T-helper 2 cell treated with Interferon-gamma antibody and Interleukin-4, amounts not matched to agents 5 μg/mL and 100 μg/mL, for 36 hours (primary cell): ENCODE results near the gene CAGE1.
"Not testable (repeated sequence)": the region's sequence is repeated elsewhere in the genome, so short reads cannot be mapped to it uniquely, and the experiment has no call there.

ENCODE experiments used
- DNase-seq: peaks from one replicate; pipeline ENCODE4 v3.0.0; 2021; ENCODE audit warnings: low spot score
- H3K27ac Mint-ChIP-seq: one replicate; pipeline ENCODE4 v1.8.0; 2021; ENCODE audit warnings: mild to moderate bottlenecking, mixed read lengths
- H3K27me3 Mint-ChIP-seq: one replicate; pipeline ENCODE4 v1.8.0; 2021; ENCODE audit warnings: low read depth, mixed read lengths
- H3K36me3 Mint-ChIP-seq: one replicate; pipeline ENCODE4 v1.8.0; 2021; ENCODE audit warnings: low read depth, mixed read lengths
- H3K4me1 Mint-ChIP-seq: one replicate; pipeline ENCODE4 v1.8.0; 2021; ENCODE audit warnings: low read depth, mixed read lengths
- H3K4me3 Mint-ChIP-seq: one replicate; pipeline ENCODE4 v1.8.0; 2022; ENCODE audit warnings: mild to moderate bottlenecking, moderate library complexity, mixed read lengths
- H3K9me3 Mint-ChIP-seq: one replicate; pipeline ENCODE4 v1.8.0; 2021; ENCODE audit warnings: mixed read lengths

CAGE1 gene

GRCh38 chr6:7339007-7339732 lies 50.4 kb downstream of the CAGE1 start:
- not testable (repeated sequence) for H3K4me1 Mint-ChIP-seq, H3K4me3 Mint-ChIP-seq, DNase-seq, H3K9me3 Mint-ChIP-seq, H3K27ac Mint-ChIP-seq, H3K36me3 Mint-ChIP-seq
- peaks cover 23% of the 10 kb centered on the region for H3K27me3 Mint-ChIP-seq

GRCh38 chr6:7338031-7338430 lies 51.5 kb downstream of the CAGE1 start:
- peaks cover 23% of the 10 kb centered on the region for H3K27me3 Mint-ChIP-seq
- DNase-seq: no peak
- H3K27ac Mint-ChIP-seq: no peak overlapping the region
- no peaks in the 10 kb centered on the region for H3K9me3 Mint-ChIP-seq
- H3K36me3 Mint-ChIP-seq: no peaks in the 10 kb centered on the region
- H3K4me3 Mint-ChIP-seq: no peak overlapping the region
- no peaks in the 10 kb centered on the region for H3K4me1 Mint-ChIP-seq

- Mint-ChIP-seq H3K27me3 (peaks cover 29% of the 10 kb centered on the region), H3K27ac (no peak overlapping the region), H3K9me3 (no peaks in the 10 kb centered on the region), H3K4me1 (no peaks in the 10 kb centered on the region), H3K4me3 (no peak overlapping the region), H3K36me3 (no peaks in the 10 kb centered on the region)
- DNase-seq: no peak
Observed at GRCh38 chr6:7335519-7335918, 54.0 kb downstream of the CAGE1 start.

GRCh38 chr6:7334685-7335084 lies 54.9 kb downstream of the CAGE1 start:
- Mint-ChIP-seq H3K4me3 (no peak overlapping the region), H3K27me3 (peaks cover 29% of the 10 kb centered on the region), H3K4me1 (no peaks in the 10 kb centered on the region), H3K27ac (no peak overlapping the region), H3K36me3 (no peaks in the 10 kb centered on the region), H3K9me3 (no peaks in the 10 kb centered on the region)
- no peak for DNase-seq

- H3K27ac Mint-ChIP-seq: no peak overlapping the region
- no peak overlapping the region for H3K4me3 Mint-ChIP-seq
- no peaks in the 10 kb centered on the region for H3K4me1 Mint-ChIP-seq
- DNase-seq: no peak
- no peaks in the 10 kb centered on the region for H3K9me3 Mint-ChIP-seq
- H3K27me3 Mint-ChIP-seq: peaks cover 14% of the 10 kb centered on the region
- H3K36me3 Mint-ChIP-seq: no peaks in the 10 kb centered on the region
Observed at GRCh38 chr6:7332090-7332745, 57.3 kb downstream of the CAGE1 start.

GRCh38 chr6:7331452-7331851 lies 58.1 kb downstream of the CAGE1 start:
- H3K27me3 Mint-ChIP-seq: peaks cover 16% of the 10 kb centered on the region
- H3K9me3 Mint-ChIP-seq: no peaks in the 10 kb centered on the region
- H3K4me1 Mint-ChIP-seq: no peaks in the 10 kb centered on the region
- H3K4me3 Mint-ChIP-seq: no peak overlapping the region
- DNase-seq: no peak
- H3K27ac Mint-ChIP-seq: no peak overlapping the region
- H3K36me3 Mint-ChIP-seq: no peaks in the 10 kb centered on the region

GRCh38 chr6:7328243-7328642 lies 61.3 kb downstream of the CAGE1 start:
- H3K4me3 Mint-ChIP-seq: no peak overlapping the region
- no peaks in the 10 kb centered on the region for H3K4me1 Mint-ChIP-seq
- no peaks in the 10 kb centered on the region for H3K36me3 Mint-ChIP-seq
- H3K27me3 Mint-ChIP-seq: peaks cover 22% of the 10 kb centered on the region
- DNase-seq: no peak
- peaks cover 4% of the 10 kb centered on the region for H3K9me3 Mint-ChIP-seq
- no peak overlapping the region for H3K27ac Mint-ChIP-seq

GRCh38 chr6:7325750-7326149 lies 63.8 kb downstream of the CAGE1 start:
- no peak for DNase-seq
- no peak overlapping the region for H3K4me3 Mint-ChIP-seq
- H3K27me3 Mint-ChIP-seq: peaks cover 17% of the 10 kb centered on the region
- no peaks in the 10 kb centered on the region for H3K36me3 Mint-ChIP-seq
- peaks cover 4% of the 10 kb centered on the region for H3K9me3 Mint-ChIP-seq
- H3K4me1 Mint-ChIP-seq: no peaks in the 10 kb centered on the region
- no peak overlapping the region for H3K27ac Mint-ChIP-seq

- H3K27ac Mint-ChIP-seq: no peak overlapping the region
- H3K4me3 Mint-ChIP-seq: no peak overlapping the region
- H3K36me3 Mint-ChIP-seq: no peaks in the 10 kb centered on the region
- peaks cover 4% of the 10 kb centered on the region for H3K9me3 Mint-ChIP-seq
- H3K4me1 Mint-ChIP-seq: no peaks in the 10 kb centered on the region
- H3K27me3 Mint-ChIP-seq: peaks cover 17% of the 10 kb centered on the region
- no peak for DNase-seq
Observed at GRCh38 chr6:7324520-7324919, 65.0 kb downstream of the CAGE1 start.

GRCh38 chr6:7323074-7323473 lies 66.5 kb downstream of the CAGE1 start:
- H3K27me3 Mint-ChIP-seq: peaks cover 12% of the 10 kb centered on the region
- peaks cover 4% of the 10 kb centered on the region for H3K9me3 Mint-ChIP-seq
- H3K4me1 Mint-ChIP-seq: peaks cover 1% of the 10 kb centered on the region
- H3K4me3 Mint-ChIP-seq: no peak overlapping the region
- H3K36me3 Mint-ChIP-seq: no peaks in the 10 kb centered on the region
- DNase-seq: no peak
- no peak overlapping the region for H3K27ac Mint-ChIP-seq

GRCh38 chr6:7321866-7322265 lies 67.7 kb downstream of the CAGE1 start:
- DNase-seq, H3K27ac Mint-ChIP-seq, H3K4me3 Mint-ChIP-seq, H3K9me3 Mint-ChIP-seq, H3K4me1 Mint-ChIP-seq, H3K36me3 Mint-ChIP-seq: not testable (repeated sequence)
- peaks cover 12% of the 10 kb centered on the region for H3K27me3 Mint-ChIP-seq

- not testable (repeated sequence) for H3K9me3 Mint-ChIP-seq, H3K27ac Mint-ChIP-seq, H3K4me1 Mint-ChIP-seq, H3K4me3 Mint-ChIP-seq, DNase-seq, H3K27me3 Mint-ChIP-seq, H3K36me3 Mint-ChIP-seq
Observed at GRCh38 chr6:7319406-7319805, 70.1 kb downstream of the CAGE1 start.

GRCh38 chr6:7317538-7317937 lies 72.0 kb downstream of the CAGE1 start:
- Mint-ChIP-seq H3K27ac (no peak overlapping the region), H3K27me3 (peaks cover 2% of the 10 kb centered on the region), H3K36me3 (peaks cover 3% of the 10 kb centered on the region), H3K4me3 (no peak overlapping the region), H3K4me1 (peaks cover 19% of the 10 kb centered on the region), H3K9me3 (no peaks in the 10 kb centered on the region)
- no peak for DNase-seq

- Mint-ChIP-seq H3K27me3 (no peaks in the 10 kb centered on the region), H3K36me3 (peaks cover 8% of the 10 kb centered on the region), H3K4me3 (no peak overlapping the region), H3K27ac (no peak overlapping the region), H3K4me1 (peaks cover 22% of the 10 kb centered on the region), H3K9me3 (no peaks in the 10 kb centered on the region)
- no peak for DNase-seq
Observed at GRCh38 chr6:7316658-7317533, 72.6 kb downstream of the CAGE1 start.
